HepG2 (cell line): Measurements from ENCODE around the gene TAPBP. TPM values are rescaled to one million over a fixed set of nuclear protein-coding genes. Genes with fewer than 3 reads are reported as not detected.

ENCODE experiments used
- ADNP ChIP-seq: sonication (generic); formaldehyde crosslinking; IDR thresholded peaks from 2 replicates; pipeline ENCODE4 v1.4.0; 2020; ENCODE audit warnings: missing genetic modification reagents
- ARID4A ChIP-seq: sonication (generic); formaldehyde crosslinking; IDR thresholded peaks from 2 replicates; pipeline ENCODE4 v1.5.0; 2020; ENCODE audit warnings: mild to moderate bottlenecking, missing genetic modification reagents, borderline replicate concordance
- ELF4 ChIP-seq: sonication (generic); formaldehyde crosslinking; IDR thresholded peaks from 2 replicates; pipeline ENCODE4 v1.5.0; 2020; ENCODE audit warnings: missing genetic modification reagents, mild to moderate bottlenecking, moderate library complexity, borderline replicate concordance
- MEIS2 ChIP-seq: sonication (generic); formaldehyde crosslinking; IDR thresholded peaks from 2 replicates; pipeline ENCODE4 v1.9.0; 2021; ENCODE audit warnings: mild to moderate bottlenecking, missing genetic modification reagents
- PLRG1 ChIP-seq: fragments of 450-650 bp; conservative IDR thresholded peaks from 2 replicates; pipeline ENCODE4 v1.6.1; 2016
- TRAFD1 ChIP-seq: sonication (generic); formaldehyde crosslinking; IDR thresholded peaks from 2 replicates; pipeline ENCODE4 v1.5.1; 2020; ENCODE audit warnings: missing genetic modification reagents, mild to moderate bottlenecking, borderline replicate concordance
- ZBTB40 ChIP-seq, 2 experiments: fragments of 450-650 bp in 1 of 2; sonication (generic) in 1 of 2; formaldehyde crosslinking in 1 of 2; IDR thresholded peaks; 2 replicates each; pipeline versions ENCODE4 v1.6.1 to v1.8.0; 2016 to 2022; ENCODE audit warnings: antibody characterized with exemption in 1 of 2, mild to moderate bottlenecking in 1 of 2, missing genetic modification reagents in 1 of 2
- ZEB1 ChIP-seq: IDR thresholded peaks from 2 replicates; pipeline ENCODE4 v1.6.1; 2012; ENCODE audit warnings: mild to moderate bottlenecking, low read depth, inconsistent platforms; ENCODE audit not compliant: insufficient replicate concordance
- ZNF101 ChIP-seq: sonication (generic); formaldehyde crosslinking; IDR thresholded peaks from 2 replicates; pipeline ENCODE4 v1.4.0; 2020; ENCODE audit warnings: mild to moderate bottlenecking, low read depth, missing genetic modification reagents, borderline replicate concordance
- ZNF749 ChIP-seq: sonication (generic); formaldehyde crosslinking; IDR thresholded peaks from 2 replicates; pipeline ENCODE4 v1.8.0; 2022; ENCODE audit warnings: mild to moderate bottlenecking, missing genetic modification reagents, moderate library complexity, borderline replicate concordance
- polyA plus RNA-seq, 8 experiments: library from polyadenylated mRNA; depleted of rRNA in 3 of 8; stranded (reverse) in 7 of 8; unstranded in 1 of 8; fragments of >200 nt; fragmentation: Illumina TruSeq in 4 of 8; extraction: Trizol in 4 of 8; gene quantifications; 2 replicates each; pipeline versions ENCODE4 v1.2.1 to v1.2.3, GENCODE V29; 2011 to 2016; ENCODE audit warnings: low read depth in 4 of 8, missing spikeins in 1 of 8, mixed read lengths in 1 of 8; ENCODE audit not compliant: insufficient read depth in 1 of 8
- total RNA-seq, 5 experiments: library from RNA; depleted of rRNA; stranded (reverse); fragments of >200 nt; fragmentation: Illumina TruSeq; extraction: Trizol; gene quantifications; 2 replicates each; pipeline ENCODE4 v1.2.3, GENCODE V29; 2016; ENCODE audit warnings: low read depth in 1 of 5

The TAPBP gene
- total and polyA plus RNA-seq, 2 of the 13 experiments (the other 11 are each of a cell fraction or from before 2014, with no cell fraction given) = 27.4 to 32.3 TPM

- no peak for TF ChIP-seq ZBTB40 (IDR thresholded peaks at IDR 0.05)
- peak; percentile 44; the same call in 1 of the 2 replicates for TF ChIP-seq ZBTB40 (CRISPR knock-in tag; IDR thresholded peaks at IDR 0.05)
- TF ChIP-seq ELF4 (CRISPR knock-in tag) = no peak
- TF ChIP-seq ADNP (CRISPR knock-in tag) = peak; percentile 52; the same call in 1 of the 2 replicates
- no peak for TF ChIP-seq PLRG1
- TF ChIP-seq TRAFD1 (CRISPR knock-in tag) = 0 out of 2 replicates have a peak, but pooled peaks have one; percentile 16
- TF ChIP-seq ARID4A (CRISPR knock-in tag) = no peak; the same call in 1 of the 2 replicates
- no peak for TF ChIP-seq MEIS2 (CRISPR knock-in tag)
- TF ChIP-seq ZNF749 (CRISPR knock-in tag) = no peak
- TF ChIP-seq ZEB1 = no peak
- no peak for TF ChIP-seq ZNF101
Observed at GRCh38 chr6:33296797-33297405, 17.0 kb downstream of the TAPBP start (continued).
